ENCODE measurements around the gene APOBEC3F.
"Not testable (repeated sequence)": the region's sequence is repeated elsewhere in the genome, so short reads cannot be mapped to it uniquely, and the experiment has no call there.

The APOBEC3F gene

DNA sequence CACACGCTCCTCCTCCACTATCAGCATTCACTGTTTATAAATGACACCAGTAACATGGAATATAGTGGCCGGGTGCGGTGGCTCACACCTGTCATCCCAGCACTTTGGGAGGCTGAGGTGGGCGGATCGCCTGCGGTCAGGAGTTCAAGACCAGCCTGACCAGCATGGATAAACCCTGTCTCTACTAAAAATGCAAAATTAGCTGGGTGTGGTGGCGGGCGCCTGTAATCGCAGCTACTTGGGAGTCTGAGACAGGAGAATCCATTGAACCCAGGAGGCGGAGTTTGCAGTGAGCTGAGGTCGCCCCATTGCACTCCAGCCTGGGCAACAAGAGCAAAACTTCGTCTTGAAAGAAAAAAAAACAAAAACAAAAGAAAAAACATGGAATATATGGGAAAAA is 37.2 kb downstream of the APOBEC3F start:
- H3K4me3 Mint-ChIP-seq, result peak overlapping the region; percentile 96 to 98
- DNase-seq, H3K27me3 Mint-ChIP-seq, H3K9me3 Mint-ChIP-seq, ATAC-seq: not testable (repeated sequence)
- H3K4me1 Mint-ChIP-seq, result peaks cover 60% of the 10 kb centered on the region
- H3K27ac Mint-ChIP-seq, result peak overlapping the region; percentile 92 to 97

DNA sequence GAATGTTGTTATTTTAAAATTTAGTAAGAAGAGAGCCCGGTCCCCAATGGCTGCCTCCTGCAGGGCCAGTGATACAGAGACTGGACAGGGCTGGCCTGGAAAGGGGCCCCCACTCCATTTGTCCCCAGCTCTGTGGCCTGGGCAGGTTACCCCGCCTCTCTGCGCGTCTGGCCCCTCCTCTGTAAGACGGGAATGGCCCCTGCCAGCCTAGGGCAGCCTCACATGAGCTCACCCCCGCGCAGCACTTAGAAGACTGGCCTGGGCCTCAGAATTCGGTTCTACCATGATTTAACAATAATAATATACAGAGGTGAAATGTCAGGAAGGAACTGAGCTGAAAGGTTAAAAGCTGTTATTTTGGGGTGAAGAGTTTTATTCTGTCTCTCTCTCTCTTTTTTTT is 37.7 kb downstream of the APOBEC3F start:
- DNase-seq, result no peak
- no peak for ATAC-seq
- Mint-ChIP-seq H3K27ac (peak overlapping the region; percentile 92 to 97), H3K4me1 (peaks cover 63% of the 10 kb centered on the region), H3K4me3 (peak overlapping the region; percentile 96 to 98), H3K9me3 (no peaks in the 10 kb centered on the region), H3K27me3 (no peaks in the 10 kb centered on the region)

DNA sequence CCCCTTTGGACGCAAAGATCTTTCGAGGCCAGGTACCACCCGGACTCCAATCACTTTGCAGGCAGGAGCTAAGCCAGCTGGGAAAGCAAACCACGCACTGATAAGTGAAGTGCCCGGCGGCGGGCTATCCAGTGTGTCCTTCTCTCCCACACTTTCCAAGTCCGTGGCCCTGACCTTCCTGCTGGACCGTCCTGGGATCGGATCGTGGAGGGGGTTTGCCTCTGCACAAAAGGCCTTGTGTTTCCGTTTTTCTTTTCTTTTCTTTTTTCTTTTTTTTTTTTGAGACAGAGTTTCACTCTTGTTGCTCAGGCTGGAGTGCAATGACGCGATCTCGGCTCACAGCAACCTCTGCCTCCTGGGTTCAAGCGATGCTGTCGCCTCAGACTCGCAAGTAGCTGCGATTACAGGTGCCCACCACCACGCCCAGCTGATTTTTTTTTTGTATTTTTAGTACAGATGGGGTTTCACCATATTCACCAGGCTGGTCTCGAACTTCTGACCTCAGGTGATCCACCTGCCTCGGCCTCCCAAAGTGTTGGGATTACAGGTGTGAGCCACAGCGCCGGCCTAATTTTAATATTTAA is 38.5 kb downstream of the APOBEC3F start:
- peak overlapping the region in 1 of 2 donors; percentile 54 for H3K27ac Mint-ChIP-seq
- H3K27me3 Mint-ChIP-seq, DNase-seq, H3K9me3 Mint-ChIP-seq, ATAC-seq: not testable (repeated sequence)
- H3K4me3 Mint-ChIP-seq, result peak overlapping the region; percentile 42 to 96
- peaks cover 66% of the 10 kb centered on the region for H3K4me1 Mint-ChIP-seq

DNA sequence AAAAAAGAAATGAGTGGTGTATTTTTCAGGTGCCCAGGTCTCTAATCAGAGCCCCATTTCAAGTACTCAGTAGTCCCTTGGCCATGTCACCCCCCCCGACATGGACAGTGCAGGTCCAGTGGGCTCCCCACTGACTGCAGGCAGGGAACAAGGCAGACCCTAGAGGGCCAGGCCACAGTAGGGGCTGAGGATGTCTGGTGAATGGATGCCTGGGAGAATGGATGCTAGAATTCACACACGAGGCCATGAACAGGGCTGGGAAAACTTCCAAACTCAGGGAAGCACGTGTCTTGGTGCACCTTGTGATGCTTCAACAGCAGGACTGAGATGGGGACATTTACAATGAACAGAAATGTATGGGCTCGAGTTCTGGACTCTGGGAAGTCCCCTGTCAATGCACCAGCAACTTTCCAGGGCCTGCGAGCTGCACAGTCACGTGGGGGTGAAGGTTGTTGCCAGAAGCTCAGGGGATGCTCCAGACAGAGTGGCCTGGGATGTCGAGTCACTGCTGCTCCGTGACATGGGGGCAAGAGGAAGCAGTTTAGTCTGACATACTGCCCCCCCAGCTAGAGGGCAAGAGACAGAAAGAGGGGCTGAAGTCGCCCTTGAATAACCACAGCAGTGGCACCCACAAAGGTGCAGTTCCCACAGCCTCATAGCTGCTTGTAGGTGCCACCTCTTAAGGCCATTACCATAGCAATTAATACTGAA is 39.5 kb downstream of the APOBEC3F start:
- Mint-ChIP-seq H3K9me3 (no peaks in the 10 kb centered on the region), H3K27me3 (no peaks in the 10 kb centered on the region), H3K4me1 (peaks cover 69% of the 10 kb centered on the region), H3K4me3 (peak overlapping the region; percentile 3 to 25), H3K27ac (peak overlapping the region in 1 of 2 donors; percentile 85)
- no peak for ATAC-seq
- no peak for DNase-seq

DNA sequence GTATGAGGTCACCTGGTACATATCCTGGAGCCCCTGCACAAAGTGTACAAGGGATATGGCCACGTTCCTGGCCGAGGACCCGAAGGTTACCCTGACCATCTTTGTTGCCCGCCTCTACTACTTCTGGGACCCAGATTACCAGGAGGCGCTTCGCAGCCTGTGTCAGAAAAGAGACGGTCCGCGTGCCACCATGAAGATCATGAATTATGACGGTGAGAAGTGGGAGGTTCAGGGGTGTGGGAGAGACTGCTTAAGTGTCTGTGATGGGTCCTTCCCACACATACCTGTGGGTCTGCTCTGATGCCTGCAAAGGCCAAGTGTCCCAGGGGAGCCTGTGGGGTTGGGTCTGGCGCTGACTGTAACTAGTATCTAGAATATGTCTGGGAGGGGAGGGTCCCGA is 40.4 kb downstream of the APOBEC3F start:
- DNase-seq (no peak), ATAC-seq (no peak)
- Mint-ChIP-seq H3K9me3 (no peaks in the 10 kb centered on the region), H3K4me3 (no peak overlapping the region), H3K27me3 (no peaks in the 10 kb centered on the region), H3K27ac (peak overlapping the region in 1 of 2 donors; percentile 82), H3K4me1 (peaks cover 69% of the 10 kb centered on the region)

DNA sequence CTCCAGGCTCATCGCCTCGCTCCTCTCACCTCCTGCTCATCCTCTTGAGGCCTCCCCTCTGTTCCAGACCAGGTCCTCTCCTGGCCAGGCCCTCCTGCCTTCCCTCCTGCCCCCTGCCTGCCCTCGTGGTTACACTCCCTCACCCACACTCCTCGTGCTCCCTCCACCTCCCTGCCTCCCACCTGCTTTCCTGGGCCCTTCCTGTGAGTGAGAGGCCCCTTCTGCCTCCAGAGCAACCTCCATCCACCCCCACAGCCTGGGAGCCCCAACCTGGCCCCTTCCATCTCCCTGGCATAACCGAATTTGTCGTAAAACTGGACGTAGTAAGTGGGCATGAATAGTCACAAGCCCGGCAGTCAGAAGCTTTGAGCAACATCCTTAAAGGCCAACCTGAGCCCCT is 40.9 kb downstream of the APOBEC3F start:
- peaks cover 69% of the 10 kb centered on the region for H3K4me1 Mint-ChIP-seq
- no peaks in the 10 kb centered on the region for H3K27me3 Mint-ChIP-seq
- H3K27ac Mint-ChIP-seq, result peak overlapping the region in 1 of 2 donors; percentile 82
- ATAC-seq (no peak), DNase-seq (no peak)
- no peaks in the 10 kb centered on the region for H3K9me3 Mint-ChIP-seq
- H3K4me3 Mint-ChIP-seq, result peak overlapping the region in 1 of 2 donors; percentile 46

DNA sequence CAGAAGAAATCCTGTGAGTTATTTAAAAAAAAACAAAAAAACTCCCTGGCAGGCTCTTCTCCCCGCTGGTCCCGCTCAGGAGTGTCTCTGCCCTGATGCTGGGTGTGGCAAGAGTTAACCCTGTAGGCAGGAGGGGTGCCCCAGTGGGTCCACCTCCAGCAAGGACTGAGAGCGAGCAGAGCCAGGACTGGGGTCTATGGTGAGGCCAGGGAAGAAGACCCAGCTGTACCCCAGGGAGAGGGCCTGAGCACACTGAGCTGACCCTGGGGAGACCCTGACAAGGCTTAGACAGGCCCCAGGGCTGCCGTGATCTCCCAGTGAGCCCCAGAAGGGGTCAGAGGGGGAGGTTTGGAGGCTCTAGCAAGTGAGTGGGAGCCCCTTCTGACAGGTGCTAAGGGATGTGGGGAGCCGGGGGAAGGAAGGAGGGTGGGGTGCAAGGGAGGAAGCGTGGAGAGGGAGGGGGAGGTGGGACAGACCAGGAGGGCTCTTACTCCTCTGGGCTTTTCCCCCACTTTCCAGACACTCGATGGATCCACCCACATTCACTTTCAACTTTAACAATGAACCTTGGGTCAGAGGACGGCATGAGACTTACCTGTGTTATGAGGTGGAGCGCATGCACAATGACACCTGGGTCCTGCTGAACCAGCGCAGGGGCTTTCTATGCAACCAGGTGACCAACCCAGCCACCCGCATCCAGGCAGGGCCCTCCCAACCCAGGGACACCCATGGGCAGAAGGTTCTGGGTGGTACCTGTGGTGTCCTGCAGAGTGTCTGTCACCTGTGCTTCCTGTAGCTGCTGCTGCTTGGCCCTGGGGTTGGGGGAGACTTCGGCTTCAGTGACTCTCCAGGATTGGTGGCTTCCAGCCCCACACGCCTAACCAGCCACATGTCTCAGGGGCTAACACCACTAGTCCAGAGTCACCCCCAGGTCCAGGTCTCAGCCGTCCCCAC is 42.8 kb downstream of the APOBEC3F start:
- peak overlapping the region; percentile 69 to 72 for H3K27ac Mint-ChIP-seq
- no peak for ATAC-seq
- H3K9me3 Mint-ChIP-seq, result no peaks in the 10 kb centered on the region

DNA sequence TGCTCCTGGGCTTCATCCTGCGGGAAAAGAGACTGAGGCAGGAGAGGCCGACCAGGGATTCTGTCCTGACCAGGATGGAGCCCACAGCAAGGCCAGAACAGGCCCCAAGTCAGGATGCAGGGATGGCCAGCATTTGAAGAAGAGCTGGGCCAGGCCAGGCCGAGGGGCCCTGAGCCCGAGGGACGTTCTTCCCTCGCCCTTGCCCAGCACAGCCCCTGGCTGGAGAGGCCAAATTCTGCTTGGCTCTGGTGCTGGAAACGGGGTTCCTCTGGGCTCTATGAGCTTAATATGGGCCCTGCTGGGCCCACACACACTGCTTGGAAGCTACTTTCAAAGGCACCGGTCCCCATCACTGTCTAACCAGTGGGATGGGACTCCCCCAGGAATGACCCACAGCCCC is 44.0 kb downstream of the APOBEC3F start:
- no peak overlapping the region for H3K27ac Mint-ChIP-seq
- H3K4me3 Mint-ChIP-seq, result no peak overlapping the region
- DNase-seq (no peak), ATAC-seq (no peak)
- peaks cover 84% of the 10 kb centered on the region for H3K4me1 Mint-ChIP-seq
- H3K27me3 Mint-ChIP-seq, result no peaks in the 10 kb centered on the region
- no peaks in the 10 kb centered on the region for H3K9me3 Mint-ChIP-seq

More for the DNA sequence above, 42.8 kb downstream of the APOBEC3F start:
- DNase-seq, result no peak
- Mint-ChIP-seq H3K27me3 (no peaks in the 10 kb centered on the region), H3K4me1 (peaks cover 76% of the 10 kb centered on the region), H3K4me3 (no peak overlapping the region)

DNA sequence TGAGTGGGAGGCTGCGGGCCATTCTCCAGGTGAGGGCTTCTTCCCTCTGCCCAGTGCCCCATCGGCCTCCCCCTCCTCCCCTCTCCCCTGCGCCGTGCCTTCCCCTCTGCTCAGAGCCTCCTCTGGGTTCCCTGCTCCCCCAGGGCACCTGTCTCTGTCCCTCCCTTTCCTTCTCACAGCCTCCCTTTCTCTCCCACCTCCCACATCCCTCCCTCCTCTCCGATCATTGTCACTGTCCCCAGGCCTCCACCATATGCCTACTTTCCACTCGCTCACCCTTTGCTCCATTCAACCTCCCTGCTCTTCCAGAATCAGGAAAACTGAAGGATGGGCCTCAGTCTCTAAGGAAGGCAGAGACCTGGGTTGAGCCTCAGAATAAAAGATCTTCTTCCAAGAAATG is 46.4 kb downstream of the APOBEC3F start:
- Mint-ChIP-seq H3K4me1 (peaks cover 86% of the 10 kb centered on the region), H3K4me3 (no peak overlapping the region), H3K27ac (peak overlapping the region in 1 of 2 donors; percentile 42)

DNA sequence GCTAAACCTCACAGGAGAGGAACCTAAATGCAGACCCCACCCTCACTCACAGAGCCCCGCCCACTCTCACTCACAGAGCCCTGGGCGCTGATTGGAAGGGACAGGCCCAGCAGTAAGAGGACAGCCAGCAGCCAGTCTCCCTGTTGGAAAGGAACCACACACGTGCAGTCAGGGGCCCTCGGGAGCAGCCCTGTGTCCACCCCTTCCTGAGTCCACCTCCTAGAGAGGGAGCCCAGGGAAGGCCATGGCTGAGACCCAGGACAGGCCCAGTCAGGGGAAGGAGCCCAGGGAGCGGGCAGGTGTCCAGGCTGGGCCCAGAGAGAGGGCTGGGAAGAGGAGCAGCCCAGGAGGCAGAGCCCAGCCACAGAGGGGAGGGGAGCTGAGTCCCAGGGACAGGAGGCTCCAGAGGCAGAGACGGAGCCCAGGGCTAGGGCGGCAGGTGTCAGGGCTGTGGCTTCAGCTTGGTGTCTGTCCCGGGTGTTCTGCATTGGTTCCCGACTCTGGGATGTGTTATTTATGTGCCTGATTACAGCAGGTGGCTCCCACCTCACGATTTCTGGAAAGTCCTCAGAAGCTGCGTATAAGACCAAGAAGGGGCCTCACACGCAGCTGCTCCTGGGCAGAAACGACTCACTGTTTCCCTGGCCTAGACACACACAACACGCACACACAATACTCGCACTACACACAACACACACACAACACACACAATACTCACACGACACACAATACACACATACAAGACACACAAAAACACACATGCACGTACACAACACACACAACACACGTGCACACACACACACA is 47.4 kb downstream of the APOBEC3F start:
- Mint-ChIP-seq H3K9me3 (no peaks in the 10 kb centered on the region), H3K27ac (peak overlapping the region in 1 of 2 donors; percentile 74), H3K27me3 (no peaks in the 10 kb centered on the region), H3K4me3 (peak overlapping the region in 1 of 2 donors; percentile 28), H3K4me1 (peaks cover 86% of the 10 kb centered on the region)
- ATAC-seq, result no peak
- no peak for DNase-seq

More for the DNA sequence above, 46.4 kb downstream of the APOBEC3F start:
- Mint-ChIP-seq H3K27me3 (no peaks in the 10 kb centered on the region), H3K9me3 (no peaks in the 10 kb centered on the region)
- DNase-seq (no peak), ATAC-seq (no peak)

DNA sequence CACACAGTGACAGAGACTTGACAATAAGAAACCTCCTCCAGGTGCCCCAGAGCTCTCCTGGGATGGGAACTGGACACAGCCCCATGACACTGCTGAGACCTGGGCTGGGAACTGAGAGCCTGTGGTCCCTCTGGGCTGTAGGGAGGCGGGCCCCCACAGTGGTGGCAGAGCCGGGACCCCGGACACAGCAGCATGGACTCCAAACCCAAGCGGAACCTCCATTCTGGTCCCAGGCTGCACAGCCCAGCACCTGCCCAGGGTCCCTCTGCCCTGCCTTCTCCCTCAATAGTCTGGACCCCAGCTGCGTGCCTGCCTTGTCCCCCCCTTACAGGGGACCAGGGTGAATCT is 48.0 kb downstream of the APOBEC3F start:
- no peaks in the 10 kb centered on the region for H3K27me3 Mint-ChIP-seq
- H3K9me3 Mint-ChIP-seq, result no peaks in the 10 kb centered on the region
- no peak for DNase-seq
- peak overlapping the region in 1 of 2 donors; percentile 9 for H3K4me3 Mint-ChIP-seq
- peak overlapping the region in 1 of 2 donors; percentile 74 for H3K27ac Mint-ChIP-seq
- no peak for ATAC-seq
- H3K4me1 Mint-ChIP-seq, result peaks cover 83% of the 10 kb centered on the region

DNA sequence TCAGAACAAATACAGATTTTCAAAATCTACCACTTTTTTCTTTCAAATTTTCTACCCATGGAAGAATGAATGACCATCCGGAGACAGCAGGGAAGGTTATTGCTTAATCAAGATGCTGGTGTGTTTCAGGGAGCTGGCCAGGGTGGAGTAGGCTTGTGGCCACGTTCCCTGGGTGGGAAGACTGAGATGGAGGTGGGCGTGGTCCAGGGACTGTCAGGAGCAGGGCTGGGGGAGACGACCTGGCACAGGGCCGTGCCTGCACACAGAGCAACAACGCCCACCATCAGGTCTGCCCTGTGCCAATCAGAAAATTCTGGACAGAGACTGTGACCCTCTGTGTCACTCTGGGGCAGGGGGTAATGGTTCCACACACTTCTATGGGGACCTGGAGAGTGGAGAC is 49.3 kb downstream of the APOBEC3F start:
- peak overlapping the region; percentile 77 to 81 for H3K4me3 Mint-ChIP-seq
- H3K27ac Mint-ChIP-seq, result peak overlapping the region; percentile 95 to 97
- no peaks in the 10 kb centered on the region for H3K27me3 Mint-ChIP-seq
- H3K4me1 Mint-ChIP-seq, result peaks cover 92% of the 10 kb centered on the region
- DNase-seq (no peak), ATAC-seq (no peak)
- H3K9me3 Mint-ChIP-seq, result no peaks in the 10 kb centered on the region

DNA sequence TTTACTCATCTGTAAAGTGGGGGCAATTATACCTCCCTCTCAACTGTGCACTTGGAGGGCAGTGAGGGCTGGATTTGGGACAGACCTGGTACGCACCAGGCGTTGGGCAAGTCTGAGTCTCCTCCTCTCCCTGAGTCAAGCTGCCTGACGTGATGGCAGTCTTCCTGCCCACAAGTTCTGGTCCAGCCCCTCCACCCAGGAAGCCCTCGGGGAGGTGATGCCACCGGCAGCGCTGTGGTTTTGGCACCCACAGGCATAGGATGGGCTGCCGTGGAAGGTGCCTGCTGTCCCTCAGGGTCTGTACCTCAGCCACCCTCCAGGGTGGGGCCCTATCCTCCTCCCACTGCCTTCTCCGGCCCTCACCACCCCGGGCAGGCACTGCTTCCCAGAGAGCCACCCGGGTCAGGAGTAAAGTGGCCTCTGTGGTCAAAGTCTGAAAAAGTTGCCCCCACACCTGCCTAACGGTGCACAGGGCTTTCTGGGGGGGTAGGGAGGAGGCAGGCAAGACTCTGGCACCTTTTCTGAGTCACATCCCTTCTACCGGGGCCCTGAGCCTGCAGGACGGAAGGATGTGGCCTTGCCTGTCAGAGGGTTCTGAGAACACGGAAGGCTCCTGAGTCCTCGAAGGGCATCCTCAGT is 49.9 kb downstream of the APOBEC3F start:
- peak overlapping the region; percentile 77 to 81 for H3K4me3 Mint-ChIP-seq
- peaks cover 92% of the 10 kb centered on the region for H3K4me1 Mint-ChIP-seq
- DNase-seq, result peak; percentile 80 to 95
- no peaks in the 10 kb centered on the region for H3K27me3 Mint-ChIP-seq
- H3K27ac Mint-ChIP-seq, result peak overlapping the region; percentile 95 to 97
- peak; percentile 90 for ATAC-seq
- H3K9me3 Mint-ChIP-seq, result no peaks in the 10 kb centered on the region

DNA sequence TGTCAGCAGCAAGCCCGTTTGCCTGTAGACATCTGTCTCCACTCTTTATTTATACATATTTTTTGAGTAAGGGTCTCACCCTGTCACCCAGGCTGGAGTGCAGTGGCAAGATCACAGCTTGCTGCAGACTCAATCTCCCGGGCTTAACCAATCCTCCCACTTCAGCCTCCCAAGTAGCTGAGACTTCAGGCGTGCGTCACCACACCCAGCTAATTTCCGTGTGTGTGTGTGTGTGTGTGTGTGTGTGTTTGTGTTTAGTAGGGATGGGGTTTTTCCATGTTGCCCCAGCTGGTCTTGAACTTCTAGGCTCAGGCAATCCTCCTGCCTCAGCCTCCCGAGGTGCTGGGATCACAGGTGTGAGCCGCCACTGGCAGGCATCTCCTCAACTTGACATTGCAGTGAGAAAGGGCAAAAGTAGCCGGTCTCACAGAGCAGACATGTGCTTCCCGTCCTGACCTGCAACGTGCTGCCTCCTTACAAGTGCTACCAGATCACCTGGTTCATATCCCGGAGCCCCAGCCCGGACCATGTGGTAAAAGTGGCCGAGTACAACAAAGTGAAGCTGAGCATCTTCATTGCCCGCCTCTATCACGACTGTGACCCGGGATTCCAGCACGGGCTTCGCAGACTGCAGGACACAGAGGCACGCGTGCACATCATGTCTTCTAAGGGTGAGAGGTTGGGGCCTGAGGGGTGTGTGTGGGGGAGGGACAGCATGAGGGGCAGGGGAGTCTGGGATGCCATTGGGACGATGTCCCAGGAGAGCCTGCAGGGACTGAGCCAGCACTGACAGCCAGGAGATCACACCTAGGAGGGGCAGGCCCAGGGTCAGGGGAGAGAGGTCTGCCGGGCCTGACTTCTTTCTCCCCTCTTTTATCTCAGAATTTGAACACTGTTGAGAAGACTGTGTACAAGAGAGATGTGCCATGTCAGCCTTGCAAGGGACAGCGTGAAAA is 50.7 kb downstream of the APOBEC3F start:
- Mint-ChIP-seq H3K27me3 (no peaks in the 10 kb centered on the region), H3K4me3 (peak overlapping the region; percentile 77 to 81), H3K27ac (peak overlapping the region; percentile 95 to 97), H3K9me3 (no peaks in the 10 kb centered on the region), H3K4me1 (peaks cover 93% of the 10 kb centered on the region)
- DNase-seq (no peak), ATAC-seq (no peak)

Measured in stimulated activated naive CD8-positive, alpha-beta T cell treated with anti-CD3 and anti-CD28 coated beads, Interleukin-15, amount 100 ng/mL, for 72 hours (primary cell).